EH (cell line): ENCODE results near the gene KNCN.

ENCODE experiments used
- DNase-seq: peaks from one replicate; pipeline ENCODE4 v3.0.0-alpha.2; 2015; ENCODE audit warnings: low read depth

Gene KNCN

DNA sequence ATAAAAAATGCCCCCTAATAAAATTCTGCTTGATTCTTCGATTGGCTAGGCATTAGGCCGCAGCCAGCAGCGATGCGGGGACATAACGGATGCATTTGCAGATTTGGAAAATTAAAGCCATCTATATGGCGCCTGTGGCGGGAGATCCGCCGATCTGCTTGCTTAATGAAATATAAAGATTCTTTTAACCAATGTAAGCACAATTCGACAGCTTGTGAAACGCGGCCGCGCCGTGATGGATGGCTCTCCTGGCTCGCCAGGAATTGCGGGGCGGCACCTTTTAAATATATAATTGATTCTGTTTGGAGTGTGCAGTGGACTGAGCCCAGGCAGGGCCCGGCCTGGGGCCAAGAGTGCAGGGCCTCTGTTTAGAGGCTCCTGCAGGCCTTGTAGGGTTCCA, 53.8 kb downstream of the KNCN start:
- no peak for DNase-seq

DNA sequence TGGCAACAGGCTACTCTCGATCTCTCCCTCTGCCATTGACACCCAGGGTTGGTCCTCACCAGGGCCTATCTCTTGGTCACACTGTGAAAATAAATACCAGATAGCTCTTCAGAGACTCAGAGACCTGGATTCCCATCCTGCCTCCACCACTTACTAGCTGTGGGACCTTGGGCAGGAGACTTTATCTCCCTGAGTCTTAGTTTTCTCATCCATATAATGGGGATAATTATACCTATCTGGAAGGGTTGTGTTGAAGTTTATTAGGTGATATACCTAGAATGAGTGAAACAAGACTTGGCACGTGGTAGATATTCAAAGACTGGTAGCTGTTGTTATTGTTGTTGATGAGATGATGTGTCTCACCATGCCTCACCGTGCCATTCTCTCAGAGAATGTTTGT, 54.4 kb downstream of the KNCN start:
- DNase-seq, result no peak

DNA sequence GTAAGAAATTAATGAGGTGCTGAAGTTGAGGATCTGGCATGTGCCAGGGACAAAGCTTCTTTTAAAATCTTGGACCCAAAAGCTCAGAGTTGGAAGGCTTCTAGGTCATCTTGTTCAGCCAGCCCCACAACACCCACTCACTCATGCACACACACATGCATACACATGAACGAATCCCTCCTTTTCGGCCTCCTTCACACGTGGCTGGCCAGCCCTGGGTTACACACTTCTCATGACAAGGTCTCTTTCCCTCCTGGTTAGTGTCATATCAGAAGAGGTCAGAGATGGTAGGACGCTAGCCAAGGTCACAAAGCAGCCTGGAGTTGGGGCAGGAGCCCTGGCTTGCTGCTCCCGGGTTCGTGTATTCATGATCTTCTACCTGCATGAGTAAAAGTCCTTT, 54.9 kb downstream of the KNCN start:
- DNase-seq, result no peak

DNA sequence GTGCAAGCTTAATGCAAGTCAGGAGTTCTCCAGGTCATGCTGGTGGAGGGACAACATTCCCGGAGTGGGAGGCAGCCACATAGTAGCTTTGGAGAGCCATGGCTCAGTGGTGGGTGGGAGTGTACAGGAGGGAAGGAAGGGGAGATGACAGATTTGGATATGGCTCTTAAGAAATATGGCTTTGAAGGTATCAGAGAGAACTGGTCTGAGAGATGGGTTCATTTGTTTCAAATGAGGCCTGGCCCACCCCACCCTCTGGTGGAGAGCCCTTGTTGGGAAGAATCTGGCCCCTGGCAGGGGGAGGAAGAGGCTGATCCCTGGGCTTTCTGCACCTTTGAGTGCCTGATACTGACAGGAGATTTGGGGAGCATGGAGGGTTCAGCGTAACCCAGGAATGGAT, 55.7 kb downstream of the KNCN start:
- DNase-seq, result no peak
